HG02938 (cell line): ENCODE data around the gene FAM98C.
"Not testable (repeated sequence)": the region's sequence is repeated elsewhere in the genome, so short reads cannot be mapped to it uniquely, and the experiment has no call there.

Experiments
- ATAC-seq: cut with Tn5 transposase; IDR thresholded peaks from one replicate; pipeline ENCODE4 v1.9.1; 2021; ENCODE audit warnings: mild to moderate bottlenecking, moderate library complexity; ENCODE audit not compliant: unreplicated experiment

The FAM98C gene

DNA sequence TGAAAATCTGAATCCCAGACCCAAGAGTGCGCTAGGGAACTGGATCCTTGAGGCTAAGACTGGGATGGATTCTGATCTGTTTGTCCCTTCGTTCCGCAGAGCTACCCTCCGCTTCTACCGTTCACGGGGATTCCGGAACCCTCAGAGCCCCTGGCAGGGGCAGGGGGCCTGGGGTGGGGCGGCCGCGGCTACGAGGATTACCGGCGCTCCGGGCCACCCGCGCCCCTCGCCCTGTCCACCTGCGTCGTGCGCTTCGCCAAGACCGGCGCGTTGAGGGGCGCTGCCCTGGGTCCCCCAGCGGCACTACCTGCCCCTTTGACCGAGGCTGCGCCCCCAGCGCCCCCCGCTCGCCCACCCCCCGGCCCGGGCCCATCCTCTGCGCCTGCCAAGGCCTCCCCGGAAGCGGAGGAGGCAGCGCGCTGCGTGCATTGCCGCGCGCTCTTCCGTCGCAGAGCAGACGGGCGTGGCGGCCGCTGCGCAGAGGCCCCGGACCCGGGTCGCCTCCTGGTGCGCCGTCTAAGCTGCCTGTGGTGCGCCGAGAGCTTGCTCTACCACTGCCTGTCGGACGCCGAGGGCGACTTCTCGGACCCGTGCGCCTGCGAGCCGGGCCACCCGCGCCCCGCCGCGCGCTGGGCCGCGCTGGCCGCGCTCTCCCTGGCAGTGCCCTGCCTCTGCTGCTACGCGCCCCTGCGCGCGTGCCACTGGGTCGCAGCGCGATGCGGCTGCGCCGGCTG is 7.3 kb upstream of the FAM98C start:
- ATAC-seq = no peak

DNA sequence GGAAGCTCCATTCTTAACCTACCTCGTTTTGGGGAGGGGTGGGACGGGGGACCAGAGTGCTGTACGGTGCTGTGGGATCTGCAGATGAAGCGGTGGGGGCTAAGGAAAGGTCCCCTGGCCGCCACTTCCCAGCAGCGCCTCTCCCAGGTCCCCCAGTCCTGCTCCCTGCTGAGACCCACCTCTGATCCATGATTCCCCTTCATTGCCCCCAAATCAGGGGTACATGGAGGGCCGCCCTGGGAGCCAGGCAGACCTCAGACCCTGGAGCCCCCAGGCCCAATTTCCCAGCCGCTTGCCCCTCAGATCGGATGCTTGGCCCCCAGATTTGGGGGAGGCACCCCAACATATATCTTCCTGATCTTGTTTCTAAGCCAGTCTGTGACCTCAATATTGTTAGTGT is 3.8 kb upstream of the FAM98C start:
- no peak for ATAC-seq

GRCh38 chr19:38399537-38399936 is 3.4 kb upstream of the FAM98C start:
- no peak for ATAC-seq

- ATAC-seq = no peak
Observed at GRCh38 chr19:38400361-38400760, 2.5 kb upstream of the FAM98C start.

- no peak for ATAC-seq
Observed at GRCh38 chr19:38401148-38401547, 1.7 kb upstream of the FAM98C start.

DNA sequence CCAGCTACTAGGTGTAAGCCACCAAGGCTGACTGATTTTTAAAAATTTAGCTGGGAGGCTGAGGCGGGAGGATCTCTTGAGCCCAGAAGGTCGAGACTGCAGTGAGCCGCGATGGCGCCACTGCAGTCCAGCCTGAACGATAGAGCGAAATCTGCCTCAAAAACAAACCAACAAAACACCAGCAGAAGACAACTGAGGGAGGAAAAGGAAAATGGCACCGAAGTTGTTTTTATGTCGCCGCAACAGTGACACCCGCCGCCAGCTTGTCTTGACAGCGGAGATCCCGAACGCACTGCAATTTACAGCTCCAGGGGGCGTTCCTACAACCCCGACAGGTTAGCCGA is 298 bp upstream of the FAM98C start:
- ATAC-seq = no peak

DNA sequence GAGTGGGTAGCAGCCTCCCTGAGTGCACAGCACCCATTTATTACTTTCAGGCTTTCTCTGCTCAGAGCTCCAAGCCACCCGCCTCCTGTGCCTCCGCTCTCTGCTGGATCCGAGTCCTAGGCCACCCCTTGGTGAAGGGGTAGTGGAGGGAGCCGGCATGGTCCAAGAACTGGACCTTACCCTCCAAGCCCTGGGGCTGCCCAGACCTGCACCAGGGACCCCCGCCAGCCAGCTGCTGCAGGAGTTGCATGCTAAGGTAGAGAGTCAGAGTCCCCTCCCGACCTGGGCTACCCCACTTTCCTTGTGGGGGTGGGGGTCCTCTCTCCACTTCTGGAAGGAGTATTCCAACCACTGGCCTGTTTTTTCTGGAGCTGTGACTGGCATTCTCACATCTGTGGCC is 2.0 kb downstream of the FAM98C start:
- no peak for ATAC-seq

DNA sequence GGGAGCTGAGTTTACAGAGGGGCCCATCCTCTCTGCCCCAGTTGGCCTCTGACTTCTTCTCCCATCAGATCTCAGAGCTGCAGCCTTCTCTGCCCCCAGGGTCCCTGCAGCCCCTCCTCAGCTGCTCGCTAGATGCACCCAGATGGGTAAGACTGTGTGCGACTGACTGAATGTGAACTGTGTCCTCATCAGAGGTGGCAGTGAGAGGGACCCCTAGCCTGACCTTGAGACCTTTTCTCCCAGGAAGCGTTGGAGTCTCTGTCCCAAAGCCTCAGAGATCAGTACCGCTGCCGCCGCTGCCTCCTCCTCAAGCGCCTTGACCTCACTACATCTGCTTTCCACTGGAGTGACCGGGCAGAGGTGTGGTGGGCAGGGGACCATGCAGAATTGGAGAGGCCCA is 2.4 kb downstream of the FAM98C start:
- ATAC-seq = no peak

DNA sequence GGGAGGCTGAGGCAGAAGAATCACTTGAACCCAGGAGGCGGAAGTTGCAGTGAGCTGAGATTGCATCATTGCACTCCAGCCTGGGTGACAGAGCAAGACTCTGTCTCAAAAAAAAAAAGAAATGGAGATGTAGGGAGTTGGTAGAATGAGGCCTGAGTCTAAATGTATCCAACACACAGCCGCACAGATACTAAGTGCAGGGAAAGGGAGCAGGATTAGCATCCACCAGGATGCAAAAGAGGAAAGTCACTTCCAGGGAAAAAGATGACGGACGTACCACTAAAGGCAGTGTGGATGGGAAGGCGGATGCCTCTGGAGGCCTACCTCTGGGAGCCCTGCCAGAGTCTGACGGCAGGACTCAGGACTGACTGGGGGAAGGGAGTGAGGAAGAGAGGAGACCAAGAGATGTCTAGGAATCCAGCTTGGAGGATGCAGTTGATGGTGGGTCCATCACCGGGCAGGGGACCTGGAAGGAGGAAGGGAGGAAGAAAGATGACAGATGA is 6.8 kb downstream of the FAM98C start:
- ATAC-seq = no peak

DNA sequence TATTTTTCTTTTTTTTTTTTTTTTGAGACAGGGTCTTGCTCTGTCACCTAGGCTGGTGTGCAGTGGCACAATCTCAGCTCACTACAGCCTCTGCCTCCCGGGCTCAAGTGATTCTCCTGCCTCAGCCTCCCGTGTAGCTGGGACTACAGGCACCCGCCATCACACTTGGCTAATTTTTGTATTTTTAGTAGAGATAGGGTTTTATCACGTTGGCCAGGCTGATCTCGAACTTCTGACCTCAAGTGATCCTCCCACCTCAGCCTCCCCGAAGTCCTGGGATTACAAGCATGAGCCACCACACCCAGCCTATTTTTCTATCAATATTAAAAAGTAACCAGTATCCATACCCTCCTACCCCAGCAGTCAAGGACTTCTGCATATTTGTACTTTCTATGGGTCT is 7.5 kb downstream of the FAM98C start:
- ATAC-seq = not testable (repeated sequence)

GRCh38 chr19:38411041-38411712 is 8.3 kb downstream of the FAM98C start:
- no peak for ATAC-seq

DNA sequence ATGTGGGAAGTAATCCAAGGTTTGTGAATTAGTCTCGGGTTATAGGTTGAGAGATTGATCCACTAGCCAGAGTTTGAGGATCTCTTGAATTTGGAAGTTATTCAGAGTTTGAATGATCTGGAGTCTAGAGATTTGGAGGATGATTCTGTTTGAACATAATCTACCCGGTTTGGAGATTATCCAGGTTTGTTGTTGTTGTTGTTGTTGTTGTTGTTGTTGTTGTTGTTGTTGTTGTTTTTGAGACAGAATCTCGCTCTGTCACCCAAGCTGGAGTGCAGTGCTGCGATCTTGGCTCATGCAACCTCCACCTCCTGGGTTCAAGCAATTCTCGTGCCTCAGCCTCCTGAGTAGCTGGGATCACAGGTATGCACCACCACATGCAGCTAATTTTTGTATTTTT is 9.0 kb downstream of the FAM98C start:
- not testable (repeated sequence) for ATAC-seq

DNA sequence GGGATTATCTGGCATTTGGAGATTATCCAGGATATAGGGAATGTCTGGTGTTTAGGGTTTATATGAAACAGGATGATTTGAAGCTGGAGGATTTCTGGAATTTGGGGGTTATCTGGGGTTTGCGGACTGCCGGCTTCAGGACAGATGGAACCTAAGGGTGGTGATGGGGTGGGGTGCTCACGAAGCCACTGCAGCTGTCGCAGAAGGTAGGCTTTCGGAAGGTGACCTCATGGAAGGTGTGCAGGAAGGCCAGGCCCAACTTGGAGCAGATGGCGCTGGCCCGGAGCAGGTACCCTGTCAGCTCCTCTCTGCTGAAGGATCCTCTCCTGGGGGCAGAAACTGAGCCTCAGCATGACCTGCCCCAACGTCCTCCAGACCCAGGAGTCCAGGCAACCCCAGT is 9.6 kb downstream of the FAM98C start:
- ATAC-seq = no peak

GRCh38 chr19:38412961-38413360 is 10.1 kb downstream of the FAM98C start:
- ATAC-seq = no peak

- no peak for ATAC-seq
Observed at GRCh38 chr19:38413416-38413815, 10.5 kb downstream of the FAM98C start.

- ATAC-seq = no peak
Observed at GRCh38 chr19:38417146-38417543, 14.3 kb downstream of the FAM98C start.

DNA sequence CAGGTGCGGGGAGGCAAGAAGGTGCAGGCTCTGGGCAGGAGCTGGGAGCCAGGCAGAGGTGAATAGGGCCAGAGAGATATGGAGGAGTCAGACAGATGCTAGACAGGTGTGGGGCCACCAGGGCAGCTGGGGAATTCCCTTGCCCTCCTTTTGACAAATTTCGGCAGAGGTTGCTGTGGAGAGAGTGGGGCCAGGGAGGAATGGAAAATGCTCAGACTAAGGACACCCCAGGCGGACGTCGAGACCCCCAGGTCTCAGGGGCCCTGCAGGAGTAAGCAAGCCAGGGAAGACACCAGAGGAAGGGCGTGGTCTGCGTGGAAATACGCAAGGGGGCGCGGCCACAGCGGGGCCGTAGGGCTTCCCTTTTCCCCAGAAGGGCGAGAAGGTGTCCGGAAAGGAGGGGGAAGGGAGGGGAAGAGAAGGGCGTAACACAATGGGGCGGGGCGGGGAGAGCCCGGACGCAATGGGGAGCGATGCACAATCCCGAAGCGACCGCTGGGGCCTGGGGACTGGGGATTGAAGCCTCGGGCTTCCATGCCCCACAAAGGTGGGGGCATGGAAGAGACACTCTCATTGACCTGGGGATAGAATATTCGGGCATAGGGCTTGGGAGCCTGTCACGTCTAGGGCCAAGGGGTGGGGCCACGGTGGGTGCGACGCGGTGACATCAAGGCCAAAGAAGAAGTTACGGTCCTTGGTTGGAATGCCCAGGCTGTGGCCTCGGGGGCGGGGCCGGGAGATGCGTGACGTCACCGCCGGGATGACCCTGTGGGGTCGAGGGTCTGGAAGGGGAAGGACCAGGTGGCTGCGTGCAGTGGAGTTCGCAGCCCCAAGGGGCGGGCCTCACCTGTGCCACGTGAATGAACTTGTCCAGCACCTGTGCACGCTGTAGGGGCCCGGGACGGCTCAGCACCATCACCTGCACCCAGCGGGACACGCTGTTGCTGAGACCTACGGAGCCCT is 14.9 kb downstream of the FAM98C start:
- no peak for ATAC-seq

DNA sequence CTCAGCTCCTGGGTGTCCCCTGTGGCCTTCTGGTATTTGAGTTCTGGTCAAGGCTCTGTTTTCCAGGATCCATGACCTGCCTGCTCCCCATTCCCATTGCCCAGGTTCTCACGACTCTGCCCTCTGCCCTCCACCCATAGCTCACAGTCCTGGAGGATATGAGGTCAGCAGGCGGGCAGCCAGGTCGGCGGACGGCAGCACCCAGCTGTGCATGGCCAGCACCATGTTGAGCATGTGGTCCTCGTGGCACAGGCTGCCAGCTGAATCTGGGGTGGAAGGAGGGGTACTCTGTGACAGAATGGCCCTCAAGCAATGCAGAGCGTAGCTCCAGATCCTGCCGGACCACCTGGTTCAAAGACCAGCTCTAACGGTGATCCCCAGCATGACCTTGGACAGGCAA is 18.0 kb downstream of the FAM98C start:
- no peak for ATAC-seq

GRCh38 chr19:38421856-38422255 is 19.0 kb downstream of the FAM98C start:
- ATAC-seq = no peak

GRCh38 chr19:38422438-38422837 is 19.5 kb downstream of the FAM98C start:
- ATAC-seq = no peak

GRCh38 chr19:38424272-38424671 is 21.4 kb downstream of the FAM98C start:
- no peak for ATAC-seq
